ENCODE measurements around the gene CERS4.
"Not testable (repeated sequence)": the region's sequence is repeated elsewhere in the genome, so short reads cannot be mapped to it uniquely, and the experiment has no call there.

Gene CERS4

GRCh38 chr19:8269724-8270123, 60.6 kb downstream of the CERS4 start:
- in situ Hi-C loops (cut with MboI; ENCODE audit: low sequenced_read_pairs, unreplicated experiment) = loop anchor here (5.0 kb wide), 1 partner anchor 38 kb away; the partner anchor contains the start of gene CD320
- no peak for DNase-seq (ENCODE audit: low spot score)
- no peak for TF ChIP-seq CTCF (IDR thresholded peaks at IDR 0.05; ENCODE audit: borderline replicate concordance, control extremely low read depth, extremely low read depth, insufficient read depth, missing control alignments)

GRCh38 chr19:8276508-8276907, 67.3 kb downstream of the CERS4 start:
- DNase-seq (ENCODE audit: low spot score); in situ Hi-C loops (cut with MboI; ENCODE audit: low sequenced_read_pairs, unreplicated experiment): not testable (repeated sequence)

DNA sequence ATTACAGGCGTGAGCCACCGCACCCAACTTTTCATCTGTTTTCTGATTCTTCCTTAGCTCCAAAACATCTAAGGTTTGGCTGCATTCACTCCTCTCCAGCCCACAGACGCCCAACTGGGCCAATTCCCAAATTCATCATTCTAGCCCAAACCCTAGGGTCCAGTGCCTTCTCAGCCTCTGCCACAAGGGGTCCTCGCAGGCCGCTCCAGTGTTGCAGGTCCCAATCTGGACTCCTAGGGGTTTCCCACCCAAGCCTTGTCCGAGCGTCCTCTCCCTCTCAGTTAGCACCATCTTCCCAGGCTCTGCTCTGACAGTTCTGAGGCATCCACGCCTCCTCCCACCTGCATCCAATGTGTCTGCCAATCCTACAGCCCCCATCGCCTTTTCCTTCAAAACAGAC, 82.2 kb downstream of the CERS4 start:
- DNase-seq (ENCODE audit: low spot score); in situ Hi-C loops (cut with MboI; ENCODE audit: low sequenced_read_pairs, unreplicated experiment): not testable (repeated sequence)

DNA sequence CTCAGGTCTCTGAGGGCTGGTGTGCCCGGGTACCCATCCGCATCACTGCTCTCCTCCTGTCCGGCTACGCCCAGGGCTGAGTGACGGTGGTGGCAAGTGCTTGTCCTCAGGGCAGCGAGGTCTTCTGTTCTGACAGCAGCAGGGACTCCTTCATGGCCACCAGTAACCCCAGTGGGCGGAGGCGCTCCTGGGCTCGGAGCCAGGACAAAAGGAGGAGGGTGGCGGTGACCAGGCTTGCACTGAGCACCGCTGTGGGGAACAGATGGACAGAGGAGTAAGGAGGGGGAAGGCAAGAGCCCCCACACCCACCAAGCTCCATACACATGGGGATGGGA, 93.2 kb downstream of the CERS4 start:
- in situ Hi-C loops (cut with MboI; ENCODE audit: low sequenced_read_pairs, unreplicated experiment) = no loop called here
- DNase-seq (ENCODE audit: low spot score) = no peak
- TF ChIP-seq CTCF (IDR thresholded peaks at IDR 0.05; ENCODE audit: borderline replicate concordance, control extremely low read depth, extremely low read depth, insufficient read depth, missing control alignments) = no peak

- TF ChIP-seq CTCF (IDR thresholded peaks at IDR 0.05; ENCODE audit: borderline replicate concordance, control extremely low read depth, extremely low read depth, insufficient read depth, missing control alignments) = no peak
- in situ Hi-C loops (cut with MboI; ENCODE audit: low sequenced_read_pairs, unreplicated experiment) = no loop called here
- DNase-seq (ENCODE audit: low spot score) = no peak
These were observed 93.6 kb downstream of the CERS4 start for GRCh38 chr19:8302734-8303133.

- DNase-seq (ENCODE audit: low spot score) = no peak
- in situ Hi-C loops (cut with MboI; ENCODE audit: low sequenced_read_pairs, unreplicated experiment) = loop anchor here (5.0 kb wide), 1 partner anchor 38 kb away; no protein-coding TSS in a partner anchor
- no peak for TF ChIP-seq CTCF (IDR thresholded peaks at IDR 0.05; ENCODE audit: borderline replicate concordance, control extremely low read depth, extremely low read depth, insufficient read depth, missing control alignments)
These were observed 95.9 kb downstream of the CERS4 start for GRCh38 chr19:8304841-8305621.

- TF ChIP-seq CTCF (IDR thresholded peaks at IDR 0.05; ENCODE audit: borderline replicate concordance, control extremely low read depth, extremely low read depth, insufficient read depth, missing control alignments) = no peak
- in situ Hi-C loops (cut with MboI; ENCODE audit: low sequenced_read_pairs, unreplicated experiment) = loop anchor here (5.0 kb wide), 1 partner anchor 38 kb away; no protein-coding TSS in a partner anchor
- DNase-seq (ENCODE audit: low spot score) = no peak
These were observed 96.6 kb downstream of the CERS4 start for GRCh38 chr19:8305798-8306197.
